ENCODE results near the gene HS2ST1. TPM values are rescaled to one million over a fixed set of nuclear protein-coding genes. Genes with fewer than 3 reads are reported as not detected.
A peak's percentile ranks its signal among the peaks of the same experiment; 100 is the strongest.

The HS2ST1 gene
- total RNA-seq, 1 experiment from 2014 or later = 45.8 TPM

- ChIA-PET POLR2A (ENCODE audit: low non-redundant PET) (no interaction called here), CTCF (no interaction called here)
- peaks cover 17% of the 10 kb centered on the region for H3K4me1 ChIP-seq (ENCODE audit: insufficient read depth, low read length, poor library complexity, severe bottlenecking)
- no peak overlapping the region for H3K27ac ChIP-seq (ENCODE audit: low read depth, low read length, poor library complexity, severe bottlenecking)
- H3K27me3 ChIP-seq (replicated peaks; ENCODE audit: insufficient read depth, low read depth, low read length, poor library complexity) = no peaks in the 10 kb centered on the region
- peaks cover 1% of the 10 kb centered on the region for H3K9me3 ChIP-seq (ENCODE audit: low read depth, low read length, poor library complexity, severe bottlenecking)
- no peaks in the 10 kb centered on the region for H3K36me3 ChIP-seq (ENCODE audit: insufficient read depth, low read length, poor library complexity, severe bottlenecking)
- no TSS peak for BruUV-seq (replicated peaks)
- intact Hi-C loops (cut with micrococcal nuclease; ENCODE audit: unreplicated experiment) = no loop called here
- DNase-seq (ENCODE audit: low spot score) = no peak
- H3K4me3 ChIP-seq (ENCODE audit: low read depth, low read length, poor library complexity, severe bottlenecking) = peak overlapping the region; percentile 78
- TF ChIP-seq CTCF (conservative IDR thresholded peaks at IDR 0.05; ENCODE audit: low read depth, low read length) (no peak), EZH2 (IDR thresholded peaks at IDR 0.05; ENCODE audit: borderline replicate concordance, low read depth, low read length, poor library complexity, severe bottlenecking) (no peak)
Measured at GRCh38 chr1:86916752-86917151, 2.3 kb downstream of the HS2ST1 start.

- ChIA-PET POLR2A (ENCODE audit: low non-redundant PET) (no interaction called here), CTCF (no interaction called here)
- no TSS peak for BruUV-seq (replicated peaks)
- no peak for DNase-seq (ENCODE audit: low spot score)
- Histone ChIP-seq H3K4me1 (ENCODE audit: insufficient read depth, low read length, poor library complexity, severe bottlenecking) (no peaks in the 10 kb centered on the region), H3K27me3 (replicated peaks; ENCODE audit: insufficient read depth, low read depth, low read length, poor library complexity) (no peaks in the 10 kb centered on the region), H3K27ac (ENCODE audit: low read depth, low read length, poor library complexity, severe bottlenecking) (no peak overlapping the region), H3K36me3 (ENCODE audit: insufficient read depth, low read length, poor library complexity, severe bottlenecking) (peaks cover 4% of the 10 kb centered on the region), H3K9me3 (ENCODE audit: low read depth, low read length, poor library complexity, severe bottlenecking) (peaks cover 25% of the 10 kb centered on the region), H3K4me3 (ENCODE audit: low read depth, low read length, poor library complexity, severe bottlenecking) (no peak overlapping the region)
- no peak for TF ChIP-seq EZH2 (IDR thresholded peaks at IDR 0.05; ENCODE audit: borderline replicate concordance, low read depth, low read length, poor library complexity, severe bottlenecking)
- TF ChIP-seq CTCF (conservative IDR thresholded peaks at IDR 0.05; ENCODE audit: low read depth, low read length) = no peak
- intact Hi-C loops (cut with micrococcal nuclease; ENCODE audit: unreplicated experiment) = no loop called here
Measured at GRCh38 chr1:86922445-86922844, 8.0 kb downstream of the HS2ST1 start.

- Histone ChIP-seq H3K9me3 (ENCODE audit: low read depth, low read length, poor library complexity, severe bottlenecking) (peaks cover 25% of the 10 kb centered on the region), H3K4me3 (ENCODE audit: low read depth, low read length, poor library complexity, severe bottlenecking) (no peak overlapping the region), H3K27ac (ENCODE audit: low read depth, low read length, poor library complexity, severe bottlenecking) (no peak overlapping the region), H3K36me3 (ENCODE audit: insufficient read depth, low read length, poor library complexity, severe bottlenecking) (peaks cover 4% of the 10 kb centered on the region), H3K27me3 (replicated peaks; ENCODE audit: insufficient read depth, low read depth, low read length, poor library complexity) (no peaks in the 10 kb centered on the region), H3K4me1 (ENCODE audit: insufficient read depth, low read length, poor library complexity, severe bottlenecking) (peaks cover 3% of the 10 kb centered on the region)
- ChIA-PET POLR2A (ENCODE audit: low non-redundant PET) (no interaction called here), CTCF (no interaction called here)
- intact Hi-C loops (cut with micrococcal nuclease; ENCODE audit: unreplicated experiment) = no loop called here
- BruUV-seq (replicated peaks) = no TSS peak
- TF ChIP-seq EZH2 (IDR thresholded peaks at IDR 0.05; ENCODE audit: borderline replicate concordance, low read depth, low read length, poor library complexity, severe bottlenecking) (no peak), CTCF (conservative IDR thresholded peaks at IDR 0.05; ENCODE audit: low read depth, low read length) (no peak)
- DNase-seq (ENCODE audit: low spot score) = no peak
Measured at GRCh38 chr1:86924324-86924960, 10.0 kb downstream of the HS2ST1 start.

Data from A673 (cell line).